GM18870 (cell line): ENCODE measurements around the gene LUZP4.
"Not testable (repeated sequence)": the region's sequence is repeated elsewhere in the genome, so short reads cannot be mapped to it uniquely, and the experiment has no call there.

Experiments used
- ATAC-seq: cut with Tn5 transposase; IDR thresholded peaks from one replicate; pipeline ENCODE4 v1.9.1; 2021; ENCODE audit warnings: moderate library complexity; ENCODE audit not compliant: unreplicated experiment

Gene LUZP4, protein sequence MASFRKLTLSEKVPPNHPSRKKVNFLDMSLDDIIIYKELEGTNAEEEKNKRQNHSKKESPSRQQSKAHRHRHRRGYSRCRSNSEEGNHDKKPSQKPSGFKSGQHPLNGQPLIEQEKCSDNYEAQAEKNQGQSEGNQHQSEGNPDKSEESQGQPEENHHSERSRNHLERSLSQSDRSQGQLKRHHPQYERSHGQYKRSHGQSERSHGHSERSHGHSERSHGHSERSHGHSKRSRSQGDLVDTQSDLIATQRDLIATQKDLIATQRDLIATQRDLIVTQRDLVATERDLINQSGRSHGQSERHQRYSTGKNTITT

DNA sequence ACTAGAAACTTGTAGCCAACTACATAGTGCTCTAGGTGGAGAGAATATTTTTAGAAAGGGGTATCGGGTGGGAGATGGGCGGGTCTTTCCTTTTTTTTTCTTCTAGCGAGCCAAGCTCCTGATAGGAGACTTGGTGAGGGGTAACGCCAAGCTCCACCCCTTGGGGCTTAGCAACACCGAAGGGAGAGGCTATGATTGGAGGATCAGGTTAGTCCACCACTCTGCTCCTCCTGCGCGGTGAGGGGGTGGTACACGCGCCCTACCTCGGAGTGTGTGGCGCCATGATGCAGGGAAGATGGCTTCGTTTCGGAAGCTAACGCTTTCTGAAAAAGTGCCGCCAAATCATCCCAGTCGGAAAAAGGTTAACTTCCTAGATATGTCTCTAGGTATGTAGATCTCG, at the start of gene LUZP4:
Gene LUZP4, plus strand, starts transcription at position 251 of the 400 bp plus-strand sequence. Its CDS starts 45 bp downstream, at position 296.
- ATAC-seq, result no peak

- no peak for ATAC-seq
Observed at GRCh38 chrX:115251458-115252233, 37.9 kb upstream of the LUZP4 start.

DNA sequence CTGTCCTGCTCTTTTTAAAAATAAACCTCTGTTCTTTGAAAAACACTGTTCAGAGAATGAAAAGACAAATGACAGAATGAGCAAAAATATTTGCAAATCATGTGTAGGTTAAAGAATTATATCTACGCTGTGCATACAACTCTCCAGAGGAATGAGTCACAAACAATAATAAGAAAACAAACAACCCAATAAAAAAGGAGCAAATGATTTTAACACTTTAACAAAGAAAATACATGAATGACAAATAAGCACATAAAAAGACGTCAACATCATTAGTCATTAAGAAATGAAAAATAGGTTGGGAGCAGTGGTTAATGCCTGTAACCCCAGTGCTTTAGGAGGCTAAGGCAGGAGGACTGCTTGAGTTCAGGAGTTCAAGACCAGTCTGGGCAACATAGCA, 34.5 kb upstream of the LUZP4 start:
- no peak for ATAC-seq

- ATAC-seq, result no peak
Observed at GRCh38 chrX:115257711-115258110, 31.8 kb upstream of the LUZP4 start.

GRCh38 chrX:115259238-115259875, 30.2 kb upstream of the LUZP4 start:
- no peak for ATAC-seq

DNA sequence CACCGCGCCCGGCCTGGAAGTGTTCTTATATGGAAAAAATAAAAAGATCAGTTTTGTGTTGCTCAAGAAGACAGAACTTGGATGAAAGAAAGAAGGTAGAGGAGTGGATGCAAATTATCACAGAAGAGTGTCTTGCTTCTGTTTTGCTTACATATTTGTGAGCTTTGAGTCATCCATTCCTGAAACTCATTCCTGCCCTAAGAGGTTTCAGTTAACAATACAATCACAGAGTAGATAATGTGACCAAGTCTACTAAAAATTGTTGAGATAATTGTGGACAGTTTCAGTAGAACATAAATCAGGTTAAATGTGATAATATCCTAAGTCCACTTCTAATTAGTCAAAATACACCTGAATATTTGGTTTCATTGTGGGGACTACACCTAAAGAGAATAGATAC, 29.2 kb upstream of the LUZP4 start:
- no peak for ATAC-seq

DNA sequence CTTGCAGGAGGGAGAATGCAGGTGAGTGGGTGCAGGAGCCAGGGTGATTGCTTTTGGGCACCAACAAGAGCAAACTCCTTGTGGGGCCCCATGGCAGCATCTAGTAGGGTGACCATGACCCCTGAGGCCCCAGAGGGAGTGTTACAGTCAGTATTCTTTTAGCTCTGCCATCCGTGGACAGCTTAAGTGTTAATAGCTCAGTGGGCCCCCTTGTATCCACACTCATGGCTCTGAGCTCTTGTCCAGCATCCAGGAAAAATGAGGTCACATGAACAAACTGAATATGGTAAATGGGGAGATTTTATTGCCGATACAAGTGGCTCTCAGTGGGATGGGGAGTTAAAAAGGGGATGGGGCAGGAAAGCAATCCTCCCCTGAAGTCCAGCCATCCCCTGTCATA, 28.4 kb upstream of the LUZP4 start:
- no peak for ATAC-seq

- no peak for ATAC-seq
Observed at GRCh38 chrX:115264009-115264408, 25.5 kb upstream of the LUZP4 start.

DNA sequence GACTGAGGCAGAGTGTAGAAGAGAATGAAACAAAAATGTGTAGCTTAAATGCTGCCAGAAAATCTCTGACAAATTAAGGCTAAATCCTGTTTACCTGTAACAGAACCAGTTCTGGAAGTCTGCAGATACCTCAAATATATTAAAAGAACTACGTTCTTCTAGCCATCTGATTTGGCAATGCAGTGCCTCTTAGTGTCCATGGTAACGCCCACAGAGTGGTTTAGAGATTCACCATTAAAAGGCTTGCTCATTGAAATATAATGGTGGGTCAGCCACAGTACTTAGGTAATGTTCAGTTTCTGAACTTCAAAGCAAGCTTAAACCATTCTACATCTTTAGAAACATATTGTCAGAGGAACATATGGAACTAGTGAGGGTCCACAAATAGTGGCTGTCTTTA, 23.2 kb upstream of the LUZP4 start:
- no peak for ATAC-seq

- peak; percentile 67 for ATAC-seq
Observed at GRCh38 chrX:115268421-115268820, 21.1 kb upstream of the LUZP4 start.

GRCh38 chrX:115269051-115269683, 20.3 kb upstream of the LUZP4 start:
- ATAC-seq, result no peak

- no peak for ATAC-seq
Observed at GRCh38 chrX:115284877-115285276, 4.6 kb upstream of the LUZP4 start.

GRCh38 chrX:115297189-115297588, 7.7 kb downstream of the LUZP4 start:
- no peak for ATAC-seq

GRCh38 chrX:115311139-115311538, 21.6 kb downstream of the LUZP4 start:
- no peak for ATAC-seq

- no peak for ATAC-seq
Observed at GRCh38 chrX:115311601-115312001, 22.1 kb downstream of the LUZP4 start.

GRCh38 chrX:115318139-115318538, 28.6 kb downstream of the LUZP4 start:
- no peak for ATAC-seq

DNA sequence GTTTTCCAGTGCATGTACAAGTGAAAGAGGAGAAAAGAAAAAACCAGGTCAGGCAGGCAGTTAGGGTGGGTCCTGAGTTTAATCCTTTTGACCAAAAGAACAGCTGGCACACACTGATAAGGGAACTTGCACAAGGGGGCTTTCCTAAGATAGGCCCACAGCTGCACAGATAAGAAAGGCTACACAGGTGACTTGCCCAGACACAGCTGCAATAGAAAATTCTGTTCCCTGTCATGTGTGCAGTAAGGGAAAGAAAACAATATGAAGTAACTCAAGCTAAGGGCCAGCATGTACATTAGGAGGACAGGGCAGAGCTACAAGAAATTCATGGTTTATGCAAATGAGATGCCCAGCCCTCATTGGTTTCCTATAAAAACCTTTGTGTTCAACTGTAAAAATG, 32.9 kb downstream of the LUZP4 start:
- no peak for ATAC-seq

GRCh38 chrX:115324194-115324593, 34.7 kb downstream of the LUZP4 start:
- ATAC-seq, result no peak

GRCh38 chrX:115329282-115329681, 39.8 kb downstream of the LUZP4 start:
- not testable (repeated sequence) for ATAC-seq

DNA sequence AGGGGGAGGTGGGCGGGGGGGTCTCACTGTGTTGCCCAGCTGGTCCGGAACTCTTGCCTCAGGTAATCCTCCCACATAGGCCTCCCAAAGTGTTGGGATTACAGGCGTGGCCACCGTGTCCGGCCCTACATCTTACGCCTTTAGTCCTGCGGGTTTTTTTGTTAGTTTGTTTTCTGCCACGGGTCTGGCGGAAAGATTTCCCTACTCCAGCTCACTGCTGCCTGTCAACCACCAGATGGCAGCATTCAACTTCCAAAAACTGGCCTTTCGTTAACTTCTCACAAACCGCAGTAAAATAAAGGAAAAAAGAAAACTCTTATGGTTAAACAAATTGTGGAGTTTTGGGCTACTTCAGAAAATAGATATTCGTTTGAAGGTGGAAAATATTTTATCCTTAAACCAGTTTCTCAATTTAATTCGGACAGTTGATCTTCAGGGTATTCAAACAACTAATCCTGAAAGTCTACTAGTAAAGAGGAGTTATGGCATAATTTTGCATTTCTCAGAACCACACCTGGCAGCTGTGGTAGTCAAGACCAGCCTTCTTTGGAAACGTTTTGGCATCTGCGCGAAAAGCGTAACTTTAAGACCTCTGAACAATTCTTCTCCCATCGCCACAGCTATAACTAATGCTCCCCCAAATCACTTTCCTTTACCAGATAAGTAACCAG, 41.1 kb downstream of the LUZP4 start:
- ATAC-seq, result peak; percentile 56

- no peak for ATAC-seq
Observed at GRCh38 chrX:115332832-115333231, 43.3 kb downstream of the LUZP4 start.
